Measurements from ENCODE around the gene TTC38. TPM values are rescaled to one million over a fixed set of nuclear protein-coding genes. Genes with fewer than 3 reads are reported as not detected.

The TTC38 gene
- total RNA-seq, 1 donor from 2014 or later, result 25.4 TPM

DNA sequence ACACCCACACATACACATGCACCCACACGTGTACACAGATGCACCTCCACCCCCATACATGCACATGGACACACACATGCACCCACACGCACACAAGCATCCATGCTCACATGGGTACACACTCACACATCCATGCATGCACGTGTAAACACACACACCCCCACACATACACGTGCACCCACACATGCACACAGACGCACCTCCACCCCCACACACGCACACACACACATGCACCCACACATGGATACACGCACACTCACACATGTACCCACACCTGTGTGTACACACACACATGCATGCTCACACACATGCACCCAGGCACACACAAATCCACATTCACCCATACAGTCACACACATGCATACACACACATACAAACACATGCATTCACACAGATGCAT, 42.2 kb upstream of the TTC38 start:
- intact Hi-C loops (cut with micrococcal nuclease), result no loop called here
- no peak for DNase-seq
- Histone ChIP-seq H3K27ac (replicated peaks) (no peak overlapping the region), H3K9me3 (replicated peaks) (no peaks in the 10 kb centered on the region), H3K4me3 (no peak overlapping the region), H3K27me3 (ENCODE audit: low read depth) (no peaks in the 10 kb centered on the region), H3K36me3 (peaks cover 34% of the 10 kb centered on the region), H3K4me1 (peaks cover 3% of the 10 kb centered on the region)
- no peak for TF ChIP-seq CTCF (IDR thresholded peaks at IDR 0.05; ENCODE audit: borderline replicate concordance)

GRCh38 chr22:46226577-46226976, 41.2 kb upstream of the TTC38 start:
- intact Hi-C loops (cut with micrococcal nuclease), result no loop called here
- TF ChIP-seq CTCF (IDR thresholded peaks at IDR 0.05; ENCODE audit: borderline replicate concordance), result no peak
- Histone ChIP-seq H3K27ac (replicated peaks) (no peak overlapping the region), H3K36me3 (peaks cover 28% of the 10 kb centered on the region), H3K27me3 (ENCODE audit: low read depth) (no peaks in the 10 kb centered on the region), H3K4me3 (no peak overlapping the region), H3K9me3 (replicated peaks) (no peaks in the 10 kb centered on the region), H3K4me1 (no peaks in the 10 kb centered on the region)
- DNase-seq, result no peak

GRCh38 chr22:46229701-46230100, 38.1 kb upstream of the TTC38 start:
- Histone ChIP-seq H3K9me3 (replicated peaks) (no peaks in the 10 kb centered on the region), H3K36me3 (peaks cover 36% of the 10 kb centered on the region), H3K4me1 (peaks cover 21% of the 10 kb centered on the region), H3K27me3 (ENCODE audit: low read depth) (no peaks in the 10 kb centered on the region), H3K4me3 (no peak overlapping the region), H3K27ac (replicated peaks) (no peak overlapping the region)
- DNase-seq, result no peak
- no peak for TF ChIP-seq CTCF (IDR thresholded peaks at IDR 0.05; ENCODE audit: borderline replicate concordance)
- intact Hi-C loops (cut with micrococcal nuclease), result no loop called here

GRCh38 chr22:46230262-46230901, 37.4 kb upstream of the TTC38 start:
- peaks cover 21% of the 10 kb centered on the region for H3K4me1 ChIP-seq
- no peak for TF ChIP-seq CTCF (IDR thresholded peaks at IDR 0.05; ENCODE audit: borderline replicate concordance)
- no peaks in the 10 kb centered on the region for H3K9me3 ChIP-seq (replicated peaks)
- no peaks in the 10 kb centered on the region for H3K27me3 ChIP-seq (ENCODE audit: low read depth)
- no peak for DNase-seq
- intact Hi-C loops (cut with micrococcal nuclease), result no loop called here
- peaks cover 41% of the 10 kb centered on the region for H3K36me3 ChIP-seq
- H3K27ac ChIP-seq (replicated peaks), result no peak overlapping the region
- H3K4me3 ChIP-seq, result no peak overlapping the region

DNA sequence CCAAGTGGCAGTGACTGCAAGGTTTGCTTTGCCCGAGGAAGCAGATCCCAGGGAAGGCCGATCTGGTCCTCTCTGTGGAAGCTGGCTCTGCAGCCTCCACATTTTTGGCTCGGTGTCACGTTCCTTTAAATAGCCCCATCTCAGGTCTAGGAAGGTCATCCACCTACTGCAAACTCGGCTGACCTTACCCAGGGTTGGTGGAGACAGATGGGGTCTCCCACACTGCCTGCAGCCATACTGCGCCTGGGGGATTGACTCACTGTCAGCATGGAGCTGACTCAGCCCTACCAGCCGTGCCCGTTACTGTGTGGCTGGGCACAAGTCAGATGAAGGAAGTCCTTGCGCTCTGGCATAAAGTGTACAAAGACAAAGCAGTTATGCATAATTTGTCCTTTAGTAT, 34.6 kb upstream of the TTC38 start:
- intact Hi-C loops (cut with micrococcal nuclease), result no loop called here
- peak; percentile 50 for DNase-seq
- Histone ChIP-seq H3K9me3 (replicated peaks) (no peaks in the 10 kb centered on the region), H3K4me3 (no peak overlapping the region), H3K36me3 (peaks cover 43% of the 10 kb centered on the region), H3K27ac (replicated peaks) (peak overlapping the region; percentile 84), H3K27me3 (ENCODE audit: low read depth) (no peaks in the 10 kb centered on the region), H3K4me1 (peaks cover 44% of the 10 kb centered on the region)
- TF ChIP-seq CTCF (IDR thresholded peaks at IDR 0.05; ENCODE audit: borderline replicate concordance), result no peak

All from left ventricle myocardium inferior (tissue), 1 donor.